Measurements from ENCODE around the gene RASL10B.

DNA sequence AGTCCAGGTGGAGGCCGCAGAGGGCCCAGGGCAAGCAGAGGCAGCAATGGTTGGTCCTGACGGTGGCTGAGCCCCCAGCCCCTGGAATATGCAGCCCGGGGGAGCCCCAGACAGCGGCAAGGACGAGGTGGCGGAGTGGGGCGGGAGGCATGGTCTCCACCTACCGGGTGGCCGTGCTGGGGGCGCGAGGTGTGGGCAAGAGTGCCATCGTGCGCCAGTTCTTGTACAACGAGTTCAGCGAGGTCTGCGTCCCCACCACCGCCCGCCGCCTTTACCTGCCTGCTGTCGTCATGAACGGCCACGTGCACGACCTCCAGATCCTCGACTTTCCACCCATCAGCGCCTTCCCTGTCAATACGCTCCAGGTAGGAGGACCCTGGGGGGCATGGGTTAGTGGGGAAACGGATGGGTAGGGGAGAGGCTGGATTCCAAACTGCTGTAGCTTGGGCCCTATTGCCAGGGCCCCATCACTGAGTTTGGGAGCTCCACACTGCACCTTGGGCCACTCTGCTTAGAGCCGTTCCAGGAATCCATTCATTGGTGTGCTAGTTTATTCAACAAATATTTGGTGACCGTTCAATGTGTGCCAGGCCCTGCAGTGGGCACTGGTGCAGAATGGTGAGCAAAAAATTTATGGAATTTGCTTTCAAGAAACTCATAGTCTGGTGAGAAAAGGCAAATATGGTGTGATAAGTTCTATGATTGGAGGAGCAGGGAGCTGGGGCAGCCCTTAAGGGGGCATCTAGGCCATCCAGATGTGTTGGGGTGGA, 3.8 kb downstream of the RASL10B start:
- TF ChIP-seq EZH2 (IDR thresholded peaks at IDR 0.05) (no peak), EZH2phosphoT487 (IDR thresholded peaks at IDR 0.05) (no peak)
- TF ChIP-seq, protein P1, sequence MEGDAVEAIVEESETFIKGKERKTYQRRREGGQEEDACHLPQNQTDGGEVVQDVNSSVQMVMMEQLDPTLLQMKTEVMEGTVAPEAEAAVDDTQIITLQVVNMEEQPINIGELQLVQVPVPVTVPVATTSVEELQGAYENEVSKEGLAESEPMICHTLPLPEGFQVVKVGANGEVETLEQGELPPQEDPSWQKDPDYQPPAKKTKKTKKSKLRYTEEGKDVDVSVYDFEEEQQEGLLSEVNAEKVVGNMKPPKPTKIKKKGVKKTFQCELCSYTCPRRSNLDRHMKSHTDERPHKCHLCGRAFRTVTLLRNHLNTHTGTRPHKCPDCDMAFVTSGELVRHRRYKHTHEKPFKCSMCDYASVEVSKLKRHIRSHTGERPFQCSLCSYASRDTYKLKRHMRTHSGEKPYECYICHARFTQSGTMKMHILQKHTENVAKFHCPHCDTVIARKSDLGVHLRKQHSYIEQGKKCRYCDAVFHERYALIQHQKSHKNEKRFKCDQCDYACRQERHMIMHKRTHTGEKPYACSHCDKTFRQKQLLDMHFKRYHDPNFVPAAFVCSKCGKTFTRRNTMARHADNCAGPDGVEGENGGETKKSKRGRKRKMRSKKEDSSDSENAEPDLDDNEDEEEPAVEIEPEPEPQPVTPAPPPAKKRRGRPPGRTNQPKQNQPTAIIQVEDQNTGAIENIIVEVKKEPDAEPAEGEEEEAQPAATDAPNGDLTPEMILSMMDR (IDR thresholded peaks at IDR 0.05) = no peak

Measured in neural progenitor cell (in vitro differentiated cells).